Ovary (tissue), 3 donors: ENCODE data around the gene NCR1.
"Not testable (repeated sequence)": the region's sequence is repeated elsewhere in the genome, so short reads cannot be mapped to it uniquely, and the experiment has no call there.

Source experiments
- CTCF ChIP-seq, 3 donors: fragments of 450-650 bp in 2 of 3; fragments of 200-600 bp in 1 of 3; IDR thresholded peaks; one replicate each; pipeline versions ENCODE4 v1.5.1 to v1.8.0; 2016 to 2022; ENCODE audit warnings: antibody characterized with exemption in 3 of 3, mild to moderate bottlenecking in 1 of 3
- EP300 ChIP-seq: sonication (generic); formaldehyde crosslinking; IDR thresholded peaks from one replicate; pipeline ENCODE4 v1.6.1; 2017; ENCODE audit warnings: antibody characterized with exemption
- POLR2A ChIP-seq: fragments of 450-650 bp; IDR thresholded peaks from one replicate; pipeline ENCODE4 v1.6.1; 2017; ENCODE audit warnings: antibody characterized with exemption, mild to moderate bottlenecking, moderate library complexity
- donor health status: DM: no; HTN: no; CAD: no.

GRCh38 chr19:54859421-54859820 is 46.5 kb upstream of the NCR1 start:
- TF ChIP-seq CTCF (IDR thresholded peaks at IDR 0.05); EP300; POLR2A: not testable (repeated sequence)
